ENCODE results near the gene TAF4.
"Not testable (repeated sequence)": the region's sequence is repeated elsewhere in the genome, so short reads cannot be mapped to it uniquely, and the experiment has no call there.

The TAF4 gene

DNA sequence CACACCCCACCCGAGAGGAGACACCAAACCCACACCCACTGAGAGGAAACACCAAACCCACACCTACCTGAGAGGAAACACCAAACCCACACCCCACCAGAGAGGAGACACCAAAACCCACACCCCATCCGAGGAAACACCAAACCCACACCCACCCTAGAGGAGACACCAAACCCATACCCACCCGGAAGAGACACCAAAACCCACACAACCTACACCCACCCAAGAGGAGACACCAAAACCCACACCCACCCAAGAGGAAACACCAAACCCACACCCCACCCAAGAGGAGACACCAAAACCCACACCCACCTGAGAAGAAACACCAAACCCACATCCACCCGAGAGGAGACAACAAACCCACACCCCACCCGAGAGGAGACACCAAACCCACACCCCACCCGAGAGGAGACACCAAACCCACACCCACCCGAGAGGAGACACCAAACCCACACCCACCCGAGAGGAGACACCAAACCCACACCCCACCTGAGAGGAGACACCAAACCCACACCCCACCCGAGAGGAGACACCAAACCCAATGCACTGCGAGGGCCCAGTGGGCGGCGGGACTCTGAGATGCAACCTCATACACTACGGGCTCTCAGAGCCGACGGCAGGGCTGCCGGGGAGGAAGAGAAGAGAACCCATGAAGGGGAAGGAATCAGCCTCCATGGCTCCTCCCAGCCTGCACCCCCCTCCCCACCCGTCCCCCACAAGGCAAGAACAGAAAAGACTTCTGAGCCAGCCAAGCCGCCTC is 83.3 kb downstream of the TAF4 start:
- Histone ChIP-seq H3K36me3 (ENCODE audit: control insufficient read depth, insufficient read depth, low read length) (peaks cover 5% of the 10 kb centered on the region), H3K9me3 (ENCODE audit: control insufficient read depth, low read length) (no peaks in the 10 kb centered on the region)

GRCh38 chr20:61981691-61982090 is 84.0 kb downstream of the TAF4 start:
- H3K36me3 ChIP-seq (ENCODE audit: control insufficient read depth, insufficient read depth, low read length); H3K27me3 ChIP-seq (ENCODE audit: control insufficient read depth, insufficient read depth, low read length); H3K9me3 ChIP-seq (ENCODE audit: control insufficient read depth, low read length); H3K9ac ChIP-seq (ENCODE audit: low read length); H3K4me1 ChIP-seq (ENCODE audit: control insufficient read depth, insufficient read depth, low read length); H3K4me3 ChIP-seq (ENCODE audit: low read length): not testable (repeated sequence)

More for the DNA sequence above, 83.3 kb downstream of the TAF4 start:
- no peak overlapping the region for H3K9ac ChIP-seq (ENCODE audit: low read length)
- no peaks in the 10 kb centered on the region for H3K27me3 ChIP-seq (ENCODE audit: control insufficient read depth, insufficient read depth, low read length)
- no peak overlapping the region for H3K4me3 ChIP-seq (ENCODE audit: low read length)
- H3K4me1 ChIP-seq (ENCODE audit: control insufficient read depth, insufficient read depth, low read length): no peaks in the 10 kb centered on the region

DNA sequence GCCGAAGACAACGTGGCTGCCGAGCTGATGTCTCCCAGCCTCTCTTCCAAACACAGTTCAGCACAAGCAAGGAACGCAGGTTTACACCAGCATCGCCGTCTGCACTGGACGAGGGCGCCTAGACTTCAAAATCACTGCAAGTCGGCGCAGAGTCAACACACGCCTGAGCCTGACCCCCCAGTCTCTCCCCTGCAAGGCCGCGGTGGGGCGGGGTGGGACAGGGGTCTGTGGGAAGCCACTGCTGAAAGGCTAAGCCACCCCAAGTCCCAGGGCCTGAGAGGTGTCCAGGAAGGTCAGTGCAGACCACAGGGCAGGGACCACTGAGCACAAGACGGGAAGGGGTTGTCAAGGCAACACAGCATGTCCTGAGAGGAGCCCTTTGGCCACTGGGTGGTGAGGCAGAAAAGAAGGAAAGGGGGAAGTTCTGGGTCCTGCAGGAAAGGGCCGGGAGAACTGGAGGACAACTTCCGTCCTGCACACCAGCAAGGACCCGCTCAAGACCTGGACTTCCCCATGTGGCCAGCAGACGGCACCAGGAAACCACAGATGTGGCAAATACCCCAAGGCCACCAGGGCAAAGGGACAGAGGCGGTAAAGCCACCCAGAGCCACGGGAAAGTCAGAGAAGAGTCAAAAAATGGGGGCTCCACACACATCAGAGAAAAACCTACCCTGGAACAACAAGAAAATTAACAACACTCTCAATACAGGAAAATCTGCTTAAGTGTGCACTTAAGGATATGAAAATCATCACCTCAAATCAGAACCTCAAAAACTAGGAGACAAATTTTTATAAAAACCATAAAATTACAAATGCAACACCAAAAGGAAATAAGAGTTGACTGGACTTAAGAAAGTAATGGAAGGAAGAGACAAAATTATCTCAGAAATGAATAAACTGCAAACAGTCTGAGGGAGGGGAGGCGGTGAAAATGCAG is 84.8 kb downstream of the TAF4 start:
- H3K9me3 ChIP-seq (ENCODE audit: control insufficient read depth, low read length): no peaks in the 10 kb centered on the region
- H3K27me3 ChIP-seq (ENCODE audit: control insufficient read depth, insufficient read depth, low read length): no peaks in the 10 kb centered on the region
- no peak overlapping the region for H3K9ac ChIP-seq (ENCODE audit: low read length)
- peaks cover 5% of the 10 kb centered on the region for H3K36me3 ChIP-seq (ENCODE audit: control insufficient read depth, insufficient read depth, low read length)
- no peaks in the 10 kb centered on the region for H3K4me1 ChIP-seq (ENCODE audit: control insufficient read depth, insufficient read depth, low read length)
- H3K4me3 ChIP-seq (ENCODE audit: low read length): no peak overlapping the region

DNA sequence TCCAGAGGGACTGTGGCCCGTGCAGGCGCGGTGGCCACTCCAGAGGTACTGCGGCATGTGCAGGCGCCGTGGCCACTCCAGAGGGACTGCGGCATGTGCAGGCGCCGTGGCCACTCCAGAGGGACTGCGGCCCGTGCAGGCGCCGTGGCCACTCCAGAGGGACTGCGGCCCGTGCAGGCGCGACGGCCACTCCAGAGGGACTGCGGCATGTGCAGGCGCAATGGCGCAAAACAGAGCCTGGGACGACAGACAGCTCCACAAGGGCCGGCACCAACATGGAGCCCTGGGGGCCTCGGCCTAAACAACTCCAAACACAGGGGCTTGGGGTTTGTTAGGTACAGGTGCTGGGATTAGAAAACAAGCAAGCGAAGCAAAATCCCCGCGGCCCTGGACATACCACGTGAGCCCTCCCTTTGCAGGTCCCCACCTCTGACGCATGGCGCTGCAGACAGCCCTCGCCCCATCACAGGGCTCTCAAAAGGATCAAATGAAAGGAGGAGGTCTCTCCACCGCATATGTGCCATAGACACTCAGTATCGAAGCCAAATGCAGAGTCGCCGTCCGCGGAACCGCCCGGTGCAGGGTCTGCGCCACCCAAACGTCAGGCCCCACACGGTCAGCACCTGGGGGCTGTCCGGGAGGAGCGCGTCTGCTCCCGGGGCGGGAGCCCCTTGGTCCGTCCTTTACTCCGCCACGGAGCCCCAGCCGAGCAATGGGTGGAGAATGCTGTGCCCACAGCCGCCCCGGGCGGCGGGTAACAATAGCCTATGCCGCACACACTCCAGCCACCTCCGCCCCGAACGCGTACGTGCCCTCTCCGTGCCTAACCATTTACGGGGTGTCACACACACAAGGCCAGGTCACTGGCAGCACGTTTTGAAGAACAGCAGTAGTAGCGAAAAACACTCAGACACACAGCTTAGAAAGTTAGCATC is 85.7 kb downstream of the TAF4 start:
- peaks cover 5% of the 10 kb centered on the region for H3K36me3 ChIP-seq (ENCODE audit: control insufficient read depth, insufficient read depth, low read length)
- no peak overlapping the region for H3K9ac ChIP-seq (ENCODE audit: low read length)

GRCh38 chr20:61979090-61979489 is 86.6 kb downstream of the TAF4 start:
- H3K36me3 ChIP-seq (ENCODE audit: control insufficient read depth, insufficient read depth, low read length): peaks cover 3% of the 10 kb centered on the region
- no peaks in the 10 kb centered on the region for H3K27me3 ChIP-seq (ENCODE audit: control insufficient read depth, insufficient read depth, low read length)
- H3K4me3 ChIP-seq (ENCODE audit: low read length): no peak overlapping the region
- no peaks in the 10 kb centered on the region for H3K9me3 ChIP-seq (ENCODE audit: control insufficient read depth, low read length)
- H3K9ac ChIP-seq (ENCODE audit: low read length): no peak overlapping the region
- H3K4me1 ChIP-seq (ENCODE audit: control insufficient read depth, insufficient read depth, low read length): no peaks in the 10 kb centered on the region

More for the DNA sequence above, 85.7 kb downstream of the TAF4 start:
- H3K27me3 ChIP-seq (ENCODE audit: control insufficient read depth, insufficient read depth, low read length): no peaks in the 10 kb centered on the region
- no peaks in the 10 kb centered on the region for H3K9me3 ChIP-seq (ENCODE audit: control insufficient read depth, low read length)
- H3K4me3 ChIP-seq (ENCODE audit: low read length): no peak overlapping the region
- no peaks in the 10 kb centered on the region for H3K4me1 ChIP-seq (ENCODE audit: control insufficient read depth, insufficient read depth, low read length)

- Histone ChIP-seq H3K9me3 (ENCODE audit: control insufficient read depth, low read length) (no peaks in the 10 kb centered on the region), H3K36me3 (ENCODE audit: control insufficient read depth, insufficient read depth, low read length) (no peaks in the 10 kb centered on the region), H3K4me3 (ENCODE audit: low read length) (no peak overlapping the region), H3K27me3 (ENCODE audit: control insufficient read depth, insufficient read depth, low read length) (no peaks in the 10 kb centered on the region), H3K9ac (ENCODE audit: low read length) (no peak overlapping the region), H3K4me1 (ENCODE audit: control insufficient read depth, insufficient read depth, low read length) (no peaks in the 10 kb centered on the region)
Measured at GRCh38 chr20:61978491-61978890, 87.2 kb downstream of the TAF4 start.

DNA sequence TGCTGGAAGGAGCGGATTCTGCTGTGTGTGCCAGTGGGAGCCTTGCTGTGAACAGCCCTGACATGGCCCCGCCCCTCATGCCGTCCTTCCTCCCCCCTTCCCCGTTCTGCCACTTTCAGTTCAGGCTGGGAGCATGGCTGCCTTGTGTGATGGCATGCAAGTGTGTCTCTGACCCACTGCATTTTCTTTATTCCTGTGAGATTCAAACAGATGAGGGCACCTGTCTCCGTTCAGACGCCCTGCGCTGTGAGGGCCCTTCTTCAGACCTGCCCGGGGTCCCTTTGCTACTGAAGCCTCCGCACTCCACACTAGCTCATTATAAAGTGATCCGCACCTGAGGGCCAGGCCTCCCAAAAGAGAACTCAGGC is 88.3 kb downstream of the TAF4 start:
- H3K27me3 ChIP-seq (ENCODE audit: control insufficient read depth, insufficient read depth, low read length): no peaks in the 10 kb centered on the region
- H3K9me3 ChIP-seq (ENCODE audit: control insufficient read depth, low read length): no peaks in the 10 kb centered on the region
- H3K4me3 ChIP-seq (ENCODE audit: low read length): no peak overlapping the region
- H3K36me3 ChIP-seq (ENCODE audit: control insufficient read depth, insufficient read depth, low read length): no peaks in the 10 kb centered on the region
- H3K4me1 ChIP-seq (ENCODE audit: control insufficient read depth, insufficient read depth, low read length): no peaks in the 10 kb centered on the region
- H3K9ac ChIP-seq (ENCODE audit: low read length): no peak overlapping the region

GRCh38 chr20:61976644-61977418 is 88.8 kb downstream of the TAF4 start:
- Histone ChIP-seq H3K27me3 (ENCODE audit: control insufficient read depth, insufficient read depth, low read length) (no peaks in the 10 kb centered on the region), H3K9ac (ENCODE audit: low read length) (no peak overlapping the region)

DNA sequence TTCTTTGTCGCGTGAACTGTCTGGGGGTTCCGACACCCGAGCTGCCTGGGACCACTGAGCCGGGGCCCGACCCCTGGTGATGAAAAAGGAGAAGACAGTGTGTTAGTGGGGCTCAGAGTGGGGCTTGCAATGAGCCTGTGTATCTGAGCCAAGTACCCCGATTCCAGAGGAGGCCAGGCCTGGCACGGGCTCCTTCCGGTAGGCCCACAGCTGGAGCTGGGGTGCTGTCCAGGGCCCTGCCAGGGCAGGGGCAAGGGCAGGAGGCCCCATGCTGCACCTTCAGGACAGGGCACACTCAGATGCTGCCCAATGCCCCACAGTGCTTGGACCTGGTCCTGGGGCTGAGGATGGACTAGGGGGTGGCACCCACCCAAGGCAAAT is 89.4 kb downstream of the TAF4 start:
- H3K9me3 ChIP-seq (ENCODE audit: control insufficient read depth, low read length): no peaks in the 10 kb centered on the region
- no peaks in the 10 kb centered on the region for H3K27me3 ChIP-seq (ENCODE audit: control insufficient read depth, insufficient read depth, low read length)
- H3K4me1 ChIP-seq (ENCODE audit: control insufficient read depth, insufficient read depth, low read length): no peaks in the 10 kb centered on the region
- no peak overlapping the region for H3K4me3 ChIP-seq (ENCODE audit: low read length)
- H3K36me3 ChIP-seq (ENCODE audit: control insufficient read depth, insufficient read depth, low read length): no peaks in the 10 kb centered on the region
- H3K9ac ChIP-seq (ENCODE audit: low read length): no peak overlapping the region

More at GRCh38 chr20:61976644-61977418, 88.8 kb downstream of the TAF4 start:
- no peak overlapping the region for H3K4me3 ChIP-seq (ENCODE audit: low read length)
- H3K4me1 ChIP-seq (ENCODE audit: control insufficient read depth, insufficient read depth, low read length): no peaks in the 10 kb centered on the region
- H3K9me3 ChIP-seq (ENCODE audit: control insufficient read depth, low read length): no peaks in the 10 kb centered on the region
- H3K36me3 ChIP-seq (ENCODE audit: control insufficient read depth, insufficient read depth, low read length): no peaks in the 10 kb centered on the region

- Histone ChIP-seq H3K9me3 (ENCODE audit: control insufficient read depth, low read length) (no peaks in the 10 kb centered on the region), H3K27me3 (ENCODE audit: control insufficient read depth, insufficient read depth, low read length) (no peaks in the 10 kb centered on the region), H3K4me3 (ENCODE audit: low read length) (no peak overlapping the region), H3K9ac (ENCODE audit: low read length) (no peak overlapping the region), H3K4me1 (ENCODE audit: control insufficient read depth, insufficient read depth, low read length) (no peaks in the 10 kb centered on the region), H3K36me3 (ENCODE audit: control insufficient read depth, insufficient read depth, low read length) (no peaks in the 10 kb centered on the region)
Measured at GRCh38 chr20:61975407-61976129, 90.1 kb downstream of the TAF4 start.

DNA sequence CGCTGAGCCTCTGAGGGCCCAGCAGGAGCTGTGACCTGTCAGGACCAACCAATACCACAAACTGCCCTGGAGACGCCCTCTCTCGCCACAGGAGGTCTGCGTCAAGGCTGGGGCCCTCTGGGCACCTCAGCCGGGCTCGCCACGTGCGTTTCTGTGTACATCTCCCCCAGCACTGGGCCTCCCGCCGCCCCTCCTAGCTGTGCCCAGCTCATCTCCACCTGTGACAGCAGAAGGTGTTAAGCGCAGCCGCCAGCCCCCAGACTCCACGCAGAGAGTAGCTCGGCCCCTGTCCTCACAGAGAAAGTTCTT is 91.4 kb downstream of the TAF4 start:
- H3K9ac ChIP-seq (ENCODE audit: low read length): no peak overlapping the region
- H3K4me3 ChIP-seq (ENCODE audit: low read length): no peak overlapping the region
- no peaks in the 10 kb centered on the region for H3K9me3 ChIP-seq (ENCODE audit: control insufficient read depth, low read length)
- H3K4me1 ChIP-seq (ENCODE audit: control insufficient read depth, insufficient read depth, low read length): no peaks in the 10 kb centered on the region
- H3K27me3 ChIP-seq (ENCODE audit: control insufficient read depth, insufficient read depth, low read length): no peaks in the 10 kb centered on the region
- no peaks in the 10 kb centered on the region for H3K36me3 ChIP-seq (ENCODE audit: control insufficient read depth, insufficient read depth, low read length)
